Astrocyte (in vitro differentiated cells and primary cell): Measurements from ENCODE around the gene PNPLA7.

Experiments
- EZH2 ChIP-seq: IDR thresholded peaks from 2 replicates; pipeline ENCODE4 v1.6.1; 2012; ENCODE audit warnings: mild to moderate bottlenecking, low read length, inconsistent platforms; ENCODE audit not compliant: insufficient read depth
- TF ChIP-seq, protein P1 (sequence below): IDR thresholded peaks from 2 replicates; pipeline ENCODE4 v1.5.1; 2011; ENCODE audit warnings: low read depth, mild to moderate bottlenecking, inconsistent platforms, low read length, moderate library complexity; ENCODE audit not compliant: insufficient read depth

GRCh38 chr9:137454597-137455358 lies 95.4 kb downstream of the PNPLA7 start:
- TF ChIP-seq, protein P1, sequence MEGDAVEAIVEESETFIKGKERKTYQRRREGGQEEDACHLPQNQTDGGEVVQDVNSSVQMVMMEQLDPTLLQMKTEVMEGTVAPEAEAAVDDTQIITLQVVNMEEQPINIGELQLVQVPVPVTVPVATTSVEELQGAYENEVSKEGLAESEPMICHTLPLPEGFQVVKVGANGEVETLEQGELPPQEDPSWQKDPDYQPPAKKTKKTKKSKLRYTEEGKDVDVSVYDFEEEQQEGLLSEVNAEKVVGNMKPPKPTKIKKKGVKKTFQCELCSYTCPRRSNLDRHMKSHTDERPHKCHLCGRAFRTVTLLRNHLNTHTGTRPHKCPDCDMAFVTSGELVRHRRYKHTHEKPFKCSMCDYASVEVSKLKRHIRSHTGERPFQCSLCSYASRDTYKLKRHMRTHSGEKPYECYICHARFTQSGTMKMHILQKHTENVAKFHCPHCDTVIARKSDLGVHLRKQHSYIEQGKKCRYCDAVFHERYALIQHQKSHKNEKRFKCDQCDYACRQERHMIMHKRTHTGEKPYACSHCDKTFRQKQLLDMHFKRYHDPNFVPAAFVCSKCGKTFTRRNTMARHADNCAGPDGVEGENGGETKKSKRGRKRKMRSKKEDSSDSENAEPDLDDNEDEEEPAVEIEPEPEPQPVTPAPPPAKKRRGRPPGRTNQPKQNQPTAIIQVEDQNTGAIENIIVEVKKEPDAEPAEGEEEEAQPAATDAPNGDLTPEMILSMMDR: no peak
- TF ChIP-seq EZH2: no peak
